Type B pancreatic cell (in vitro differentiated cells): ENCODE data around the gene UNC5C. TPM values are rescaled to one million over a fixed set of nuclear protein-coding genes. Genes with fewer than 3 reads are reported as not detected.

Source experiments
- DNase-seq: peaks from one replicate; pipeline ENCODE4 v3.0.0; 2021; ENCODE audit warnings: mixed read lengths; ENCODE audit not compliant: unreplicated experiment; ENCODE audit errors: extremely low spot score
- H3K27ac Mint-ChIP-seq: 2 replicates; pipeline ENCODE4 v1.8.0; 2021; ENCODE audit warnings: mild to moderate bottlenecking, mixed read lengths
- H3K27me3 Mint-ChIP-seq: 2 replicates; pipeline ENCODE4 v1.8.0; 2021; ENCODE audit warnings: mixed read lengths
- H3K36me3 Mint-ChIP-seq: 2 replicates; pipeline ENCODE4 v1.8.0; 2021; ENCODE audit warnings: mixed read lengths
- H3K4me1 Mint-ChIP-seq: one replicate; pipeline ENCODE4 v1.8.0; 2021; ENCODE audit warnings: mixed read lengths; ENCODE audit not compliant: unreplicated experiment
- H3K4me3 Mint-ChIP-seq: 2 replicates; pipeline ENCODE4 v1.8.0; 2021; ENCODE audit warnings: mild to moderate bottlenecking, mixed read lengths
- H3K9me3 Mint-ChIP-seq: 2 replicates; pipeline ENCODE4 v1.8.0; 2021; ENCODE audit warnings: mixed read lengths
- total RNA-seq: library from RNA; stranded (reverse); gene quantifications from 2 replicates; pipeline ENCODE4 v1.2.1, GENCODE V29; 2021; ENCODE audit warnings: low replicate concordance
- TF ChIP-seq, protein P1 (sequence below): fragments of 200-600 bp; sonication (generic); conservative IDR thresholded peaks from 2 replicates; pipeline ENCODE4 v1.5.0; 2021; ENCODE audit warnings: antibody characterized with exemption, mild to moderate bottlenecking

Gene UNC5C
- total RNA-seq, 1 donor from 2014 or later = 95.0 TPM

DNA sequence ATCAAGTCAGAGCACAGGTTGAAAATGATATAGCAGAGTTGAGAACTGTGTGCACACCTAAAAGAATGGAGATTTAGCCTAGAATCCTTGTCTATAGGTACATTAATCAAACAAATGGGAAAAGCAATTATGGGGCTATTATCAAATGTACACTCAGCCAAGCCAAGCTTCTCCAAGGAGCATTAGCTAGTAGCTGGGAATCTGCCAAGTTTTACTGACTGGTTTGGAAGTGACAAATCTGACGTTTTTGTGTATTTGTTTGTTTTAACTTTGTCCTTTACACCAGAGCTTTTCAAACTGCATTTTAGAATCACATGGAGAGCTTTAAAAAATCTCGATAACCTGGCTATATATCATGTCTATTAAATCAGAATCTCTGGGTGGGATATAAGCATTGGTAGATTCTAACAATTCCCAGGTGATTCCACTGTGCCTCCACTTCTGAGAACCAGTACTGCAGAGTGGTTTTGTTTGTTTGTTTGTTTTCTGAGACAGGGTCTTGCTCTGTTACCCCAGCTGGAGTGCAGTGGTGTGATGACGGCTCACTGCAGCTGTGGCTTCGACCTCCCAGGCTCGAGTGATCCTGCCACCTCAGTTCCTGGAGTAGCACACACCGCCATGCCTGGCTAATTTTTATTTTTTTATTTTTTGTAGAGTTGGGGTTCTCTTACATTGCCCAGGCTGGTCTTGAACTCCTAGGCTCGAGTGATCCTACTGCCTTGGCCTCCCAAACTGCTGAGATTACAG is 279.8 kb downstream of the UNC5C start:
- TF ChIP-seq, protein P1, sequence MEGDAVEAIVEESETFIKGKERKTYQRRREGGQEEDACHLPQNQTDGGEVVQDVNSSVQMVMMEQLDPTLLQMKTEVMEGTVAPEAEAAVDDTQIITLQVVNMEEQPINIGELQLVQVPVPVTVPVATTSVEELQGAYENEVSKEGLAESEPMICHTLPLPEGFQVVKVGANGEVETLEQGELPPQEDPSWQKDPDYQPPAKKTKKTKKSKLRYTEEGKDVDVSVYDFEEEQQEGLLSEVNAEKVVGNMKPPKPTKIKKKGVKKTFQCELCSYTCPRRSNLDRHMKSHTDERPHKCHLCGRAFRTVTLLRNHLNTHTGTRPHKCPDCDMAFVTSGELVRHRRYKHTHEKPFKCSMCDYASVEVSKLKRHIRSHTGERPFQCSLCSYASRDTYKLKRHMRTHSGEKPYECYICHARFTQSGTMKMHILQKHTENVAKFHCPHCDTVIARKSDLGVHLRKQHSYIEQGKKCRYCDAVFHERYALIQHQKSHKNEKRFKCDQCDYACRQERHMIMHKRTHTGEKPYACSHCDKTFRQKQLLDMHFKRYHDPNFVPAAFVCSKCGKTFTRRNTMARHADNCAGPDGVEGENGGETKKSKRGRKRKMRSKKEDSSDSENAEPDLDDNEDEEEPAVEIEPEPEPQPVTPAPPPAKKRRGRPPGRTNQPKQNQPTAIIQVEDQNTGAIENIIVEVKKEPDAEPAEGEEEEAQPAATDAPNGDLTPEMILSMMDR = no peak
- Mint-ChIP-seq H3K27me3 (peaks cover 20% of the 10 kb centered on the region), H3K4me3 (no peak overlapping the region), H3K9me3 (peaks cover 6% of the 10 kb centered on the region), H3K4me1 (peaks cover 8% of the 10 kb centered on the region), H3K27ac (no peak overlapping the region), H3K36me3 (peaks cover 17% of the 10 kb centered on the region)
- DNase-seq = no peak

- peaks cover 16% of the 10 kb centered on the region for H3K36me3 Mint-ChIP-seq
- peaks cover 8% of the 10 kb centered on the region for H3K4me1 Mint-ChIP-seq
- DNase-seq = no peak
- no peak overlapping the region for H3K27ac Mint-ChIP-seq
- peaks cover 6% of the 10 kb centered on the region for H3K9me3 Mint-ChIP-seq
- TF ChIP-seq, protein P1 = no peak
- peaks cover 20% of the 10 kb centered on the region for H3K27me3 Mint-ChIP-seq
- no peak overlapping the region for H3K4me3 Mint-ChIP-seq
Observed at GRCh38 chr4:95267081-95267480, 281.7 kb downstream of the UNC5C start.

GRCh38 chr4:95265814-95266740 is 282.7 kb downstream of the UNC5C start:
- H3K27me3 Mint-ChIP-seq = peaks cover 15% of the 10 kb centered on the region
- peaks cover 8% of the 10 kb centered on the region for H3K4me1 Mint-ChIP-seq
- no peak overlapping the region for H3K27ac Mint-ChIP-seq
- no peak overlapping the region for H3K4me3 Mint-ChIP-seq
- H3K36me3 Mint-ChIP-seq = peaks cover 9% of the 10 kb centered on the region
- H3K9me3 Mint-ChIP-seq = no peaks in the 10 kb centered on the region
- DNase-seq = no peak
- TF ChIP-seq, protein P1 = no peak

DNA sequence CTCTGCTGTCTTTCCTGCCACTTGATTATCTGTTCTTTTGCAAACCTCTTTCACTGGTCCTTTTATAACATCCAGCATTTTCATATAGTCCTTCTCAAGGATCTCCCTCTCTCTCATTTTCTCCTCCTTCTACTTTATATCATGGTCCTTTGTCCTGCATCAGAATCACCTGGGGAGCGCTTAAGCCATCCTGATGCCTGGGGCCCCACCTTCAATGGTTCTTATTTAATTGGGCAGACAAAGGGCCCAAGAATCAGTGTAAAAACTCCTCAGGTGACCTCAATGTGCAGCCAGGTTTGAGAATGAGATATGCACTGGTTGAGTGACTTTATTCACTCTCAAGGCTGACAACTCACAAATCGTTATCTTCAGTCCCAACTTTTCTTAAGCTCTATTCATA is 283.9 kb downstream of the UNC5C start:
- Mint-ChIP-seq H3K4me3 (no peak overlapping the region), H3K27ac (no peak overlapping the region), H3K4me1 (peaks cover 8% of the 10 kb centered on the region), H3K36me3 (peaks cover 9% of the 10 kb centered on the region), H3K27me3 (peaks cover 24% of the 10 kb centered on the region), H3K9me3 (no peaks in the 10 kb centered on the region)
- no peak for DNase-seq
- TF ChIP-seq, protein P1 = no peak

GRCh38 chr4:95263960-95264359 is 284.8 kb downstream of the UNC5C start:
- H3K27ac Mint-ChIP-seq = no peak overlapping the region
- H3K36me3 Mint-ChIP-seq = peaks cover 9% of the 10 kb centered on the region
- no peak for DNase-seq
- H3K27me3 Mint-ChIP-seq = peaks cover 24% of the 10 kb centered on the region
- no peaks in the 10 kb centered on the region for H3K9me3 Mint-ChIP-seq
- TF ChIP-seq, protein P1 = no peak
- no peak overlapping the region for H3K4me3 Mint-ChIP-seq
- H3K4me1 Mint-ChIP-seq = peaks cover 6% of the 10 kb centered on the region
